ENCODE data around the gene SPOPL.

- TF ChIP-seq POLR2A (IDR thresholded peaks at IDR 0.05) (no peak), CTCF (IDR thresholded peaks at IDR 0.05) (no peak)
These were observed 113.7 kb downstream of the SPOPL start for GRCh38 chr2:138615257-138615656.

All from testis (tissue), 2 donors.